ENCODE measurements around the gene SMIM1. TPM values are rescaled to one million over a fixed set of nuclear protein-coding genes. Genes with fewer than 3 reads are reported as not detected.

The SMIM1 gene
- total and polyA plus RNA-seq, 2 donors (not counting 3 experiments of a cell fraction or from before 2014, with no cell fraction given), result 1.4 to 2.9 TPM

- CTCF ChIA-PET, result interaction anchor here (0.6 to 3.7 kb wide), 2 partner anchors 22 to 102 kb away, joined by 3 to 11 read pairs; no protein-coding TSS in a partner anchor
- Histone ChIP-seq H3K4me2 (ENCODE audit: insufficient read depth, low read length) (peak overlapping the region; percentile 61), H3K9me1 (replicated peaks; ENCODE audit: control insufficient read depth, extremely low read depth, insufficient read depth, low read length) (no peaks in the 10 kb centered on the region), H3K9me3 (replicated peaks; ENCODE audit: control insufficient read depth, insufficient read depth, low read length) (no peaks in the 10 kb centered on the region), H3K79me2 (ENCODE audit: control insufficient read depth, insufficient read depth, low read length) (peaks cover 5% of the 10 kb centered on the region), H4K20me1 (replicated peaks; ENCODE audit: control insufficient read depth, extremely low read depth, insufficient read depth, low read length) (no peaks in the 10 kb centered on the region), H3K36me3 (ENCODE audit: control insufficient read depth in 2 of 2, extremely low read depth in 1 of 2, insufficient read depth in 2 of 2, low read length in 2 of 2) (peaks cover 0 to 15% of the 10 kb centered on the region in 2 experiments), H3K27ac (ENCODE audit: insufficient read depth, low read depth, low read length) (no peak overlapping the region), H3K27me3 (ENCODE audit: control insufficient read depth in 2 of 2, insufficient read depth in 2 of 2, low read length in 2 of 2) (peaks cover 0 to 7% of the 10 kb centered on the region in 2 experiments), H3K4me3 (replicated peaks in 1 of 3; ENCODE audit: insufficient read depth in 1 of 3, low read depth in 1 of 3, low read length in 3 of 3) (peak overlapping the region; percentile 67 to 79 (median 74)), H2AFZ (ENCODE audit: low read depth, low read length) (peak overlapping the region; percentile 79), H3K9ac (replicated peaks; ENCODE audit: extremely low read depth, insufficient read depth, low read length) (peak overlapping the region; percentile 69), H3K4me1 (ENCODE audit: control insufficient read depth, extremely low read depth, insufficient read depth, low read length) (peaks cover 11% of the 10 kb centered on the region)
- TF ChIP-seq GATA2 (IDR thresholded peaks at IDR 0.05; ENCODE audit: insufficient read depth, insufficient read length, low read depth, low read length) (no peak), MAX (IDR thresholded peaks at IDR 0.05; ENCODE audit: insufficient read depth, insufficient read length) (no peak), POLR2AphosphoS5 (IDR thresholded peaks at IDR 0.05; ENCODE audit: insufficient read depth, low read depth, low read length) (no peak), FOS (IDR thresholded peaks at IDR 0.05; ENCODE audit: borderline replicate concordance, insufficient read depth, low read length) (no peak), MYC (IDR thresholded peaks at IDR 0.05; ENCODE audit: low read depth, low read length) (no peak), POLR2A (IDR thresholded peaks at IDR 0.05; ENCODE audit: low read depth, low read length) (no peak), CTCF (IDR thresholded peaks at IDR 0.05; ENCODE audit: extremely low read depth in 1 of 2, insufficient read depth in 1 of 2, low read depth in 1 of 2, low read length in 2 of 2) (no peak), EZH2 (IDR thresholded peaks at IDR 0.05; ENCODE audit: borderline replicate concordance, low read depth, low read length, severe bottlenecking) (no peak)
- intact Hi-C loops (cut with micrococcal nuclease) (loop anchor here (2.0 kb wide), 1 partner anchor 26 kb away; the partner anchor contains the start of gene SMIM1), dilution Hi-C loops (cut with MboI; ENCODE audit: extremely low pct_ligation_motif_present, low sequenced_read_pairs) (no loop called here)
- POLR2A ChIA-PET, result no interaction called here
- BruUV-seq (replicated peaks), result no TSS peak
- DNase-seq (ENCODE audit: low read depth, low spot score) (no peak), FAIRE-seq (no peak)
Observed at GRCh38 chr1:3746389-3746829, 26.1 kb upstream of the SMIM1 start.

Measured in endothelial cell of umbilical vein (primary cell).